Panc1 (cell line): ENCODE measurements around the gene NCKIPSD. TPM values are rescaled to one million over a fixed set of nuclear protein-coding genes. Genes with fewer than 3 reads are reported as not detected.

ENCODE experiments used
- ATAC-seq: fragments of 200-7000 bp; cut with Tn5 transposase; 2 replicates; pipeline ENCODE4 v1.9.1; 2020; ENCODE audit warnings: mild to moderate bottlenecking, moderate library complexity
- BruUV-seq: library from RNA; stranded (reverse); fragments of 400-500 nt; replicated peaks from 2 replicates; lab custom pipeline; 2021; lab: Mats Ljungman, UMichigan
- CTCF ChIA-PET: fragments of 300-600 bp; sonication (Branson Sonifier 250); formaldehyde crosslinking; loops from one replicate; lab custom pipeline; 2022; ENCODE audit warnings: antibody characterized with exemption; lab: Charles Lee
- POLR2A ChIA-PET: fragments of 300-600 bp; sonication (Branson Sonifier 250); formaldehyde crosslinking; loops from one replicate; lab custom pipeline; 2022; ENCODE audit warnings: antibody characterized with exemption; lab: Charles Lee
- DNase-seq: peaks from one replicate; pipeline ENCODE4 v3.0.0-alpha.2; 2010; ENCODE audit warnings: low read depth, low spot score
- H3K27ac ChIP-seq: 2 replicates; pipeline ENCODE4 v1.5.1; 2011; ENCODE audit warnings: mild to moderate bottlenecking, low read length, inconsistent platforms
- H3K27me3 ChIP-seq: fragments of 200-500 bp; sonication (Bioruptor generic); 2 replicates; pipeline ENCODE4 v1.6.0; 2014; ENCODE audit warnings: low read length, inconsistent platforms; ENCODE audit not compliant: control insufficient read depth, insufficient read depth
- H3K36me3 ChIP-seq: fragments of 200-500 bp; sonication (Bioruptor generic); 2 replicates; pipeline ENCODE4 v1.5.1; 2014; ENCODE audit warnings: inconsistent platforms, mild to moderate bottlenecking, low read length, moderate library complexity; ENCODE audit not compliant: control insufficient read depth, insufficient read depth
- H3K4me1 ChIP-seq: 2 replicates; pipeline ENCODE4 v1.5.1; 2011; ENCODE audit warnings: inconsistent platforms, mild to moderate bottlenecking, low read length, moderate library complexity; ENCODE audit not compliant: control insufficient read depth, insufficient read depth
- H3K4me3 ChIP-seq, 2 experiments: 2 replicates each; pipeline ENCODE4 v1.5.1; 2011 to 2012; ENCODE audit warnings: low read depth in 2 of 2, low read length in 2 of 2, mild to moderate bottlenecking in 2 of 2, inconsistent platforms in 1 of 2, moderate library complexity in 1 of 2
- H3K9me3 ChIP-seq: fragments of 200-500 bp; sonication (Bioruptor generic); 2 replicates; pipeline ENCODE4 v1.5.1; 2014; ENCODE audit warnings: low read depth, mild to moderate bottlenecking, inconsistent platforms, low read length, moderate library complexity; ENCODE audit not compliant: control insufficient read depth, insufficient read depth
- CTCF ChIP-seq: fragments of 450-650 bp; IDR thresholded peaks from 2 replicates; pipeline ENCODE4 v1.5.1; 2017; ENCODE audit warnings: mild to moderate bottlenecking
- POLR2AphosphoS5 ChIP-seq: IDR thresholded peaks from 2 replicates; pipeline ENCODE4 v1.6.1; 2012; ENCODE audit warnings: mild to moderate bottlenecking, low read depth, low read length, moderate library complexity
- REST ChIP-seq, 2 experiments: IDR thresholded peaks; 2 replicates each; pipeline ENCODE4 v1.6.1; 2011 to 2012; ENCODE audit warnings: low read depth in 2 of 2, control low read depth in 1 of 2, low read length in 1 of 2, mild to moderate bottlenecking in 1 of 2, moderate library complexity in 1 of 2; ENCODE audit not compliant: insufficient read depth in 1 of 2
- SIN3A ChIP-seq: IDR thresholded peaks from 2 replicates; pipeline ENCODE4 v1.6.1; 2012; ENCODE audit warnings: low read depth, mild to moderate bottlenecking, low read length, moderate library complexity, borderline replicate concordance; ENCODE audit not compliant: insufficient read depth
- TCF7L2 ChIP-seq: IDR thresholded peaks from 2 replicates; pipeline ENCODE4 v1.6.1; 2011; ENCODE audit warnings: mild to moderate bottlenecking, low read depth, low read length, inconsistent platforms
- in situ Hi-C: cut with HindIII; loops from 2 replicates; pipeline ENCODE4 v1.10.0; 2016; ENCODE audit warnings: low sequenced_read_pairs, low pct_unique_long_range_greater_than_20kb
- intact Hi-C: fragments of 100-400 bp; cut with micrococcal nuclease; formaldehyde crosslinking; loops from one replicate; pipeline ENCODE4 v1.10.0; 2022; ENCODE audit not compliant: unreplicated experiment
- total RNA-seq: library from RNA; stranded (reverse); gene quantifications from one replicate; pipeline ENCODE4 v1.2.1, GENCODE V29; 2021; ENCODE audit not compliant: unreplicated experiment

NCKIPSD gene
- total RNA-seq, 1 experiment from 2014 or later, result 26.8 TPM

- no peaks in the 10 kb centered on the region for H3K9me3 ChIP-seq
- H3K4me1 ChIP-seq, result no peaks in the 10 kb centered on the region
- ATAC-seq (no peak), DNase-seq (no peak)
- H3K27me3 ChIP-seq, result no peaks in the 10 kb centered on the region
- CTCF ChIA-PET, result no interaction called here
- intact Hi-C loops (no loop called here), in situ Hi-C loops (no loop called here)
- no peak overlapping the region for H3K4me3 ChIP-seq
- no peaks in the 10 kb centered on the region for H3K36me3 ChIP-seq
- POLR2A ChIA-PET, result no interaction called here
- TF ChIP-seq TCF7L2 (no peak), REST (IDR thresholded peaks at IDR 0.05; ENCODE audit: insufficient read depth in 1 of 2, low read depth in 2 of 2, low read length in 1 of 2) (no peak), POLR2AphosphoS5 (no peak), CTCF (no peak), SIN3A (no peak)
- H3K27ac ChIP-seq, result no peak overlapping the region
- no TSS peak for BruUV-seq
Observed at GRCh38 chr3:48650723-48651122, 35.0 kb downstream of the NCKIPSD start.

GRCh38 chr3:48648188-48648850 is 37.4 kb downstream of the NCKIPSD start:
- intact Hi-C loops, result no loop called here
- Histone ChIP-seq H3K4me3 (no peak overlapping the region), H3K9me3 (no peaks in the 10 kb centered on the region), H3K27ac (no peak overlapping the region), H3K36me3 (no peaks in the 10 kb centered on the region), H3K4me1 (no peaks in the 10 kb centered on the region), H3K27me3 (no peaks in the 10 kb centered on the region)
- TF ChIP-seq CTCF, result no peak
- TF ChIP-seq POLR2AphosphoS5, result no peak
- no peak for TF ChIP-seq TCF7L2
- no peak for TF ChIP-seq SIN3A
- no peak for TF ChIP-seq REST (IDR thresholded peaks at IDR 0.05; ENCODE audit: insufficient read depth in 1 of 2, low read depth in 2 of 2, low read length in 1 of 2)
- POLR2A ChIA-PET, result no interaction called here
- DNase-seq, result no peak
- CTCF ChIA-PET, result no interaction called here
- ATAC-seq, result no peak
- in situ Hi-C loops, result no loop called here
- no TSS peak for BruUV-seq
